NCI-H187 (cell line): ENCODE measurements around the gene TRIM13.
"Not testable (repeated sequence)": the region's sequence is repeated elsewhere in the genome, so short reads cannot be mapped to it uniquely, and the experiment has no call there.

ENCODE experiments used
- DNase-seq, 2 experiments: peaks; one replicate each; lab custom pipeline; 2025; lab: John Stamatoyannopoulos, UW

Gene TRIM13, protein sequence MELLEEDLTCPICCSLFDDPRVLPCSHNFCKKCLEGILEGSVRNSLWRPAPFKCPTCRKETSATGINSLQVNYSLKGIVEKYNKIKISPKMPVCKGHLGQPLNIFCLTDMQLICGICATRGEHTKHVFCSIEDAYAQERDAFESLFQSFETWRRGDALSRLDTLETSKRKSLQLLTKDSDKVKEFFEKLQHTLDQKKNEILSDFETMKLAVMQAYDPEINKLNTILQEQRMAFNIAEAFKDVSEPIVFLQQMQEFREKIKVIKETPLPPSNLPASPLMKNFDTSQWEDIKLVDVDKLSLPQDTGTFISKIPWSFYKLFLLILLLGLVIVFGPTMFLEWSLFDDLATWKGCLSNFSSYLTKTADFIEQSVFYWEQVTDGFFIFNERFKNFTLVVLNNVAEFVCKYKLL

DNA sequence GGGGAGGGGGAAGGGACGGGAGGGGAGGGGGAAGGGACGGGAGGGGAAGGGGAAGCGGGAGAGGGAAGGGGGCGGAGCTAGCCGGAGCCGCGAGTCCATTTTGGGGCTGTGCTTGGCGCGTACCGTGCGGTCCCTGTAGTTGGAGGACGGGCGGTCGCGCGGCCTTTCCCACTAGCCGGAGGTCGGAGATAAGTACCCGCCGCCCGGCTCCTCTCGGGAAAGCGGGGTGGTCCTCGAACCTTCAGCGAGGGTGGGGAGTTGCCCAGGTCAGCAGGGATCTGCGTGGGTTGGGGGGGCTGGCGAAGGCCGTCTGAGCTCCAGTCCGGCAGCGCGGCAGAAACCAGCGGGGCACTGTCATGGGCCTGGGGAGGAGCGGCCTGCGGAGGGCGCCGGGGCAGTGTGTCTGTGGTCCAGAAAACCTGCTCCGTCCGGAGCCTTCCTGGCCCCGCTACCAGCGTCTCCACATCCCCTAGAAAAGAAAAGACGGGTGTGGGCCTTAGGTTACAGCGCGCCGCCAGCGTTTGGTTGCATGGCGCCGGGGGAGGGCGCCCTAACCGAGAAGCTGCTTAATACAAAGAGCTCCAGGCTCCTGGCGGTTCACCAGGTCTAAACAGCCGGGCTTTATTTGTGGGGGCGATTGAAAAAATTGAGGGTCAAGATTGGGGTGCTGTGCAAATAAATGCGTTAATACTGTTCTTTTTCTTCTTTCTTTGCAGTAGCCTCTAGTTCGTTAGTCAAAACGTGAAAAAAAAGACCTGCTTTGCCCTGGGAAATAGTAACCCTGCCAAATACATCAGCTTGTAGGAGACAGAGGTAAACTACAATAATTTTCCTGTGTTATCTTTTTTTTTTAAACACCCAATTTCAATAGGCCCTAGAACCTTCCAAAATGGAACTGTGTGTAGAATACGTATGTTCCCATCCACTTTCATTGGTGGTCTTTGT is at the start of gene TRIM13:
TSS of gene TRIM13 (plus strand) at position 92 of the 945 bp plus-strand sequence. CDS start 14,899 bp downstream, outside the sequence.
- peak; percentile 76 to 78 for DNase-seq

- not testable (repeated sequence) for DNase-seq
Measured at GRCh38 chr13:49948777-49949270, 48.0 kb upstream of the TRIM13 start.

DNA sequence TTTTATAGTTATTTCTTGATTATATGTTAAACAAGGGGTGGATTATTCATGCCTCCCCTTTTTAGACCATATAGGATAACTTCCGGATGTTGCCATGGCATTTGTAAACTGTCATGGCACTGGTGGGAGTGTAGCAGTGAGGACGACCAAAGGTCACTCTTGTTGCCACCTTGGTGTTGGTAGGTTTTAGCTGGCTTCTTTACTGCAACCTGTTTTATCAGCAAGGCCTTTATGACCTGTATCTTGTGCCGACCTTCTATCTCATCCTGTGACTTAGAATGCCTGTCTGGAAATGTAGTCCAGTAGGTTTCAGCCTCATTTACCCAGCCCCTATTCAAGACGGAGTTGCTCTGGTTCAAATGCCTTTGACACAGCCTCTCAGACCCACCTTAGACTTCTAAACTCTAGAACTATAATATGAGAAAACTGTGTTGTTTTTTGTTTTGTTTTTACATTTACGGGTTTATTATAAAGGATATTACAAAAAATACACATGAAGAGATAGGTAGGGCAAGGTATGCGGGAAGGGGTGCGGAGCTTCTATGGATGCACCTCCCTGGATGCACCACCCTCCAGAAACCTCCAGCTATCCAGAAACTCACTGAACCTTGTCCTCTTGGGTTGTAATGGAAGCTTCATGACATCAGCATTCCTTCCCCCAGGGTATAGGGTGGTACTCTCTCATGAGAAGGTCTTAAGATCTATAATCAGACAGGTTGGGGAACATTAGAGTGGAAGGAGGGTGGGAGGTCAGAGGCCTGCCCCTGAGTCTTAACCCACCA is 44.9 kb upstream of the TRIM13 start:
- no peak for DNase-seq

GRCh38 chr13:49953560-49953959 is 43.3 kb upstream of the TRIM13 start:
- no peak for DNase-seq

DNA sequence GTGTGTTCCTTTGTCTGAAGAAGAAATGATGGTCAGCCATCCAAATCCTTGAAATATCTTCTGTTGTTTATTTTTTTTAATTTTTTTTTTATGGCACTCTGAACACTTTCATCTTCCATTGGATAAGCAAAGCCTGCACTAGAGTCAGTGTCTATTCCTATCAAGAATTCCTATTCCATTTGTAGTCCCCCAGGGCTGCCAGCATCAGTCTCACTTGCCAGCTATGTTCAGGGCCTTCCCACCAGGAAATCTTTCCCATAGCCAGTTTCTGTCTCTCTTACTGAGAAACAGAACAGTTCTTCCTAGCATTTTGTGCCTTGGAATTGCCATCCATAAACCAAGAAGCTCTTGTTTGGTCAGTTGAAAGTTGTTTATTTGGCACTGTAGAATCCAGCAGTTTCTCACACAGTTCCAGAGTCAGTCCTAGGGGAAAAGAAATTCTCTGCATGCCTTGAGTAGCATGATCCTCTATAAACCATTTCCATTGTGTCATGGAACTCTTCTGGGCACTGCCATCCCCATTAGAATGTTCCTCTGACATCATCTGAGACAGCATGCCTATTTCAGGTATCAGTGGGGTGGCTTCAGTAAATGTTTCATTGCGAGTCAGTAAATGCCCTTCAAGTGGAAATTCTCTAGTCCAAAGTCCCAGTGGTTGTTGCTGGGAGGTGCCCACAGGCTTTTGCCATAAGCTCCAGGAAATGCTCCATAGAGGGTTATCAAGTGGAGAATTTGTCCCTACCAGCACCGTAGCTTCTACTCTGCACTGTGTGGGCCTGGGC is 42.0 kb upstream of the TRIM13 start:
- DNase-seq: no peak

DNA sequence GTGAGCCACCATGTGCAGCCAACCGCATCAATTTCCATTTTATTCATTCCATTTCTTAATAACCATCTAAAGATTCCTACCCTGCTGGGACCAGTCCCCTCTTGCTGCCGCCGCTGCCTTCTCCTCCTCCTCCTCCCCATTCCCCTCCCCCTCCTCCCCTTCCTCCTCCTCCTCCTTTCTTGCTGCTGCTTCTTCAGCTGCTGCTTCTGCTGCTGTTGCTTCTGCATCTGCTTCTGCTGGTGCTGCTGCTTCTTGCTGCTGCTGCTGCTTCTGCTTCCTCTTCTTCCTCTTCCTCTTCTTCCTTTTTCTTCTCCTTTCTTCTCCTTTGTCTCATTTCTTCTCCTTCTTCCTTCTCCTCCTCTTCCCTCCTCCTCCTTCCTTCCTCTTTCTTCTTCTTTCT is 40.7 kb upstream of the TRIM13 start:
- no peak for DNase-seq

DNA sequence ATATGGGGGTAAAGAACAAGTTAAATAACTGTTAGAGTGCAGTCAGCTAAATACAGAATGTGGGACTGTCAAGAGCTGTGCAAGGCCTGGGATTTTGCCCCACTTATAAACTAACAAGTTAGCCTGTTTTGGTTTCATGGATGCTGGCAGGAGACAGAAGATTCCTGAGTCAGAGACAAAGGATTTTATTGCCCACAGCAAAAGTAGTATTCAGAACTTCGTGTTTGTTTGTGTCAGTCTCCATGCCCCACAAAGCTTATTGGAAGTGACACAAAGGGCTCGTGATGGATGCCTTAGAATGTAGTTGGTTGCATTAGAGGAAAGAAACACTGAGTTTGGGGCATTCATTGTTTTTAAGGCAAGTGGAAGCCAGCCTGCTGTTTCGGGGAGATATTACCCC is 38.5 kb upstream of the TRIM13 start:
- no peak for DNase-seq

- no peak for DNase-seq
Measured at GRCh38 chr13:49967456-49967855, 29.4 kb upstream of the TRIM13 start.

DNA sequence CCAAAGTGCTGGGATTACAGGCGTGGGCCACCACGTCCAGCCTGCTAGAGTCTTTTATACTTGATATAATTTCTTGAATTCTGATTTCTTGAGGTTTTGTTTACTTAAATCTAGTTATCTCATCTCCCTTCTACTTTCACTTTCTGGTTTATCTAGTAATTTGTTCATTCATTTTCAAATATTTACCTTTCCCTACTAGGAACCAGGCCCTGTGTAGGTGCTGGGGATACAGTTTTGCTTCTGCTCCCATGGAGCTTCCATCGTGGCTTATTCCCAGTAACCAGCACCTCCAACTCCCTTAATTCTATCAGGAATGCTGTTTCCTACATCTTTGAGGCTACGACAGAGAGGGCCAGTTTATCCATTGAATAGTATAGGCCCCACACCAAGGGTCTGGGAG is 24.1 kb upstream of the TRIM13 start:
- DNase-seq: no peak

DNA sequence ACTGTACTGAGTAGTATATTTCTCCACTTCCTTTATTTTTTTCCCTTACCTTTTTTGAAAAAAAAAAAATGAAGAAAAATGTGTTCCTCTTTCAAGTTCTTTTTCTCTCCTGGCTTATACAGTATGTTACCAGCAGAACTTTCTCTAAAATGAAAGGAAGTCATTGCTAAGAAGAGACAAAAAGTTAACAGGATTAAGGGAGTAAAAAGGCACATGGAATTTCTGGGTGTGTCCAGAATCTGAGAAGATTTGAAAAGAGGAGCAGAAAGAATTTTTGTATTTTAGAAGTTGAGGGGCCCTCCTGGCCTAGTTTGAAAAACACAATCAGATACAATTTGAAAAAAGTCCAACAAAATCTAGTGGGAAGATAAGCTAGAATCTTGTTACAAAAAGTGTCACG is 21.0 kb upstream of the TRIM13 start:
- no peak for DNase-seq

DNA sequence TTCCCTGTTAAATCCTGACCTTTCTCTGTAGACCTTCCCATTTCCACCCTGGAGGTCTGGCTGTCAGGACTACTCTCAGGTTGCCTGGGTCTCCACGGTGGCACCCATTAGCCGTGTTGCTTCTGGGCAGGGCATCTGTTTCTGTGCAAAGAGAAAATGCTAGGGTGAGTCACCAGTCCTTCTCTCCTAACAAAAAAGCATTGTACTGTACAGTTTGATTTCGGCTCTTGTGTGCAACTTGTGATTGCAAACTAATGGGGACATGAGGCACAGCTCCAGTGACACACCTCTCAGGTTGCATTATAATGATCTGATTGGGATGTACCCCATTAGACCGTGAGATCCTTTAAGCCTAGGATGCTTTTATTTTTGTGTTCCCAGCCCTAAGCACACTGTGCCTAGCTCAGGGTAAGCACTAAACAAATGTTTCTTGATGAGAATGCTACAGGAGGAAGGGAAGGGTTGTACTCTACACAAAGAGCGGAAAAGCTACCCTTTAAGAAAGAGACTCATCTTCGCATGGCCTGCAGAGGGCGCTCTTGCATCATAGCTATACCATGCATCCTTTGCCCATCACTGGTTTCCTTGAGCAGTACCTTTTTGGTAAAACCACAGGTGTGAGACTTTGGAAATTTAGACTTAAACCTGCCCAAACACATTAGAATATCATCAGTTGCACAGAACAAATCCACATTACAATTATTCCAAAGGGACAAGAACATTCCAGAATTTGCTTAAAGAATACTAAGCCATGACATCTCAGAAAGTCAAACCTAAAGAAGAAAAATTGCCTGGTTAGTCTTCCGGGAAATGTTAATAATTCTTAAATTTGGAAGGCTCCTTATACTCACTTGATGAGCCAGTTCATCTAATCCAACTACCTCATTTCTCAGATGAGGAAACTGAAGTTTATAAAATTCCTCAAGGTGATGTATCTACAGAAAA is 20.3 kb upstream of the TRIM13 start:
- peak; percentile 49 to 64 for DNase-seq

GRCh38 chr13:49977992-49978391 is 18.9 kb upstream of the TRIM13 start:
- DNase-seq: no peak

GRCh38 chr13:49980266-49980665 is 16.6 kb upstream of the TRIM13 start:
- DNase-seq: no peak

- no peak for DNase-seq
Measured at GRCh38 chr13:49985129-49985528, 11.7 kb upstream of the TRIM13 start.

DNA sequence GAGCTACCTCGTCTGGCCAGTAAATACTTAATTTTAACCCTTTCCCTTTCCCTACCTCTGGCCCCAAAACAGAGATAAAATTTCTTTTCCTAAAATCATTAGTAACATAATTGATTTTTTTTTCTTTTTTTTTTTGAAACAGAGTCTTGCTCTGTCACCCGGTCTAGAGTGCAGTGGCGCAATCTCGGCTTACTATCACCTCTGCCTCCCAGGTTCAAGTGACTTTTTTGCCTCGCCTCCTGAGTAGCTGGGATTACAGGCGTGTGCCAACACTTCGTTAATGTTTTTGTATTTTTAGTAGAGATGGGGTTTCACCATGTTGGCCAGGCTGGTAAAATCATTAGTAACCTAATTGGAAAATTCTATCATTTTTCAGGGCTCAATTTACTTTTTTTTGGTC is 10.4 kb upstream of the TRIM13 start:
- no peak for DNase-seq

- DNase-seq: not testable (repeated sequence)
Measured at GRCh38 chr13:49990612-49991011, 6.2 kb upstream of the TRIM13 start.

DNA sequence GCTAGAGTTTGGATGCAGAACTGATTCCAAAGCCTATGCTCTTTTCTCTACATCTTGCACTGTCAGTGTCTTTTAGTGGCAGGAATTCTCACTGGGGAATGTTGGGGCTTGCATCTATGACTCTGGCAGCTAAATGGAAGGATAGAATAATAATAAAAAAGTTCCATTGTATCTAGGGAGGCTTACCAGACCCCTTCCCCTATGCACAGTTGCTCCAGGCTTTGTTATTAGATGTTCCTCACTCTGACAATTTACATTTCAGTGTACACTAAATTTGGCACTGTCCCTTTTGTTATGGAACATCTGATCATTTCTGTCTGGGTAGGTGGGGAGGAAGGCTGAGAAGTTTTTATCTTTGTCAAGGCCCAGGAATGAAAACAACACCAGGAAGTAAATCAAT is 3.7 kb upstream of the TRIM13 start:
- DNase-seq: no peak

DNA sequence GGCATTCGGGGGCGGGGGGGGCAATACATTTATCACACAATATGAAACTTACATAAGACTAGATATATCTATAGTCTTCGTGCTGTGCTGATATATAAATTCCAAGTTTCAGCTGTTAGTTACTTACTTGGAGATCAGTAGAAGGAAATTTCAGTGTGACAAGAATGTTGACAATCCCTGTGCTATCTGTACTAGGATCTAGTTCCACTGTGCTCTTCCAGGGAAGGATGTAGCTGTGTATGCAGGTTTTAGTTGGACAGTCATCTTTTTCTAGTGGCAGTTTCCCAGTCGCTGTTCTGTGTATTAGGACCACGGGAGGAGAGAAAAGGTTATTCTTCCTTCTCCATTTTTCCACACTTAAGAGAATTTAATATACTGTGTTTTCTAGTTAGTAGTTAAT is 3.2 kb upstream of the TRIM13 start:
- DNase-seq: no peak

DNA sequence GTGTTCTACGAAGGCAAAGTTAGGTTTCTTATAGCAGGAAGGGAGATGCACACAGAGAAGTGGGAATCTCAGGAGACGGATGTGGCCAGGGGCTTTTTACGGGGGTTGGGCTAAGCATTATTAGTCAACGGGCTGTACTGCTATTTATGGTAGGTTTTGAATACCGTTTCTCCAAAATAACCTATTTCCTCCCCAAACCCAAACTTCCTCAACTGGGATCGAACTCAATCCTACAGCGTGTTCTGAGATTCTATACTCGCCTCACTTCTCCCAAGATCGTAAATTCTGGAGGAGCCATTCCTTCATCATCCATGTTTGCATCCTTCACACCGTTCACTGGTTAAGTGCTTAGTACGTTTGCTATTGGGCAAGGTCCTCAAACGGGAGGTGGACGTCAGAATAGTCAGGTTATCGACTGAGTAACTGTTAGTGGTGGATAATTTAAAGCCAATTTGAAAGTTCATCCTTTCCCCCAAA is 1.2 kb upstream of the TRIM13 start:
- no peak for DNase-seq
